KMS-11 (cell line): Measurements from ENCODE around the gene DCTN4.

Experiments used
- H2AFZ ChIP-seq: fragments of 200-600 bp; sonication (generic); 2 replicates; pipeline ENCODE4 v1.6.1; 2016; ENCODE audit warnings: antibody characterized with exemption, mixed run types, low read depth
- H3K27ac ChIP-seq: fragments of 200-600 bp; sonication (generic); 2 replicates; pipeline ENCODE4 v1.6.1; 2016; ENCODE audit warnings: mild to moderate bottlenecking, mixed run types
- H3K27me3 ChIP-seq: fragments of 200-600 bp; sonication (generic); 2 replicates; pipeline ENCODE4 v1.6.1; 2017; ENCODE audit warnings: mild to moderate bottlenecking, low read depth, mixed run types, moderate library complexity; ENCODE audit not compliant: insufficient read depth
- H3K36me3 ChIP-seq: fragments of 200-600 bp; sonication (generic); 2 replicates; pipeline ENCODE4 v1.6.1; 2017; ENCODE audit warnings: mild to moderate bottlenecking, mixed run types; ENCODE audit not compliant: insufficient read depth
- H3K4me1 ChIP-seq: fragments of 200-600 bp; sonication (generic); 2 replicates; pipeline ENCODE4 v1.6.1; 2016; ENCODE audit warnings: mild to moderate bottlenecking, low read depth, mixed run types; ENCODE audit not compliant: poor library complexity, severe bottlenecking
- H3K4me2 ChIP-seq: fragments of 200-600 bp; sonication (generic); 2 replicates; pipeline ENCODE4 v1.7.0; 2016; ENCODE audit warnings: mild to moderate bottlenecking, mixed run types
- H3K4me3 ChIP-seq: fragments of 200-600 bp; sonication (generic); IDR thresholded peaks from 2 replicates; pipeline ENCODE4 v1.6.1; 2017; ENCODE audit warnings: low read depth, low read length, mixed read lengths; ENCODE audit not compliant: insufficient read depth
- H3K79me2 ChIP-seq: fragments of 200-600 bp; sonication (generic); 2 replicates; pipeline ENCODE4 v1.6.1; 2016; ENCODE audit warnings: low read depth, mixed run types; ENCODE audit not compliant: insufficient read depth
- H3K9ac ChIP-seq: fragments of 200-600 bp; sonication (generic); 2 replicates; pipeline ENCODE4 v1.6.1; 2016; ENCODE audit warnings: mild to moderate bottlenecking, mixed run types
- H4K20me1 ChIP-seq: fragments of 200-600 bp; sonication (generic); 2 replicates; pipeline ENCODE4 v1.6.1; 2016; ENCODE audit warnings: mild to moderate bottlenecking, mixed run types; ENCODE audit not compliant: insufficient read depth
- CTCF ChIP-seq: fragments of 200-600 bp; sonication (generic); conservative IDR thresholded peaks from 2 replicates; pipeline ENCODE4 v1.6.1; 2017; ENCODE audit warnings: low read depth, mild to moderate bottlenecking, antibody characterized with exemption, low read length, moderate library complexity, mixed read lengths

DCTN4 gene

GRCh38 chr5:150659360-150660107 lies 99.3 kb downstream of the DCTN4 start:
- TF ChIP-seq CTCF = no peak
- Histone ChIP-seq H3K36me3 (no peaks in the 10 kb centered on the region), H3K9ac (no peak overlapping the region), H2AFZ (no peak overlapping the region), H4K20me1 (no peaks in the 10 kb centered on the region), H3K79me2 (no peaks in the 10 kb centered on the region), H3K4me3 (no peak overlapping the region), H3K27me3 (no peaks in the 10 kb centered on the region), H3K27ac (no peak overlapping the region), H3K4me1 (no peaks in the 10 kb centered on the region), H3K4me2 (no peak overlapping the region)

- Histone ChIP-seq H3K27ac (no peak overlapping the region), H3K9ac (no peak overlapping the region), H3K4me2 (no peak overlapping the region)
Measured at GRCh38 chr5:150658699-150659265, 100.0 kb downstream of the DCTN4 start.

More at GRCh38 chr5:150658699-150659265, 100.0 kb downstream of the DCTN4 start:
- H3K4me3 ChIP-seq = no peak overlapping the region
- no peaks in the 10 kb centered on the region for H3K79me2 ChIP-seq
- H3K36me3 ChIP-seq = no peaks in the 10 kb centered on the region
- H3K27me3 ChIP-seq = no peaks in the 10 kb centered on the region
- no peaks in the 10 kb centered on the region for H4K20me1 ChIP-seq
- TF ChIP-seq CTCF = no peak
- no peak overlapping the region for H2AFZ ChIP-seq
- H3K4me1 ChIP-seq = no peaks in the 10 kb centered on the region
